Progenitor cell of endocrine pancreas (in vitro differentiated cells): ENCODE results near the gene PTCH1. TPM values are rescaled to one million over a fixed set of nuclear protein-coding genes. Genes with fewer than 3 reads are reported as not detected.

Source experiments
- DNase-seq: peaks from one replicate; pipeline ENCODE4 v3.0.0; 2021; ENCODE audit warnings: low spot score; ENCODE audit not compliant: unreplicated experiment
- H3K27ac Mint-ChIP-seq: 2 replicates; pipeline ENCODE4 v1.8.0; 2021; ENCODE audit warnings: mild to moderate bottlenecking, moderate library complexity, mixed read lengths
- H3K27me3 Mint-ChIP-seq: 2 replicates; pipeline ENCODE4 v1.8.0; 2021; ENCODE audit warnings: mixed read lengths
- H3K36me3 Mint-ChIP-seq: 2 replicates; pipeline ENCODE4 v1.8.0; 2022; ENCODE audit warnings: mixed read lengths; ENCODE audit not compliant: insufficient read depth
- H3K4me1 Mint-ChIP-seq: 2 replicates; pipeline ENCODE4 v1.8.0; 2021; ENCODE audit warnings: low read depth, mixed read lengths
- H3K4me3 Mint-ChIP-seq: 2 replicates; pipeline ENCODE4 v1.8.0; 2021; ENCODE audit warnings: low read depth, mild to moderate bottlenecking, moderate library complexity, mixed read lengths
- H3K9me3 Mint-ChIP-seq: 2 replicates; pipeline ENCODE4 v1.8.0; 2021; ENCODE audit warnings: low read depth, mixed read lengths
- CTCF ChIP-seq: fragments of 200-600 bp; sonication (generic); IDR thresholded peaks from one replicate; pipeline ENCODE4 v1.5.0; 2021; ENCODE audit warnings: antibody characterized with exemption, mild to moderate bottlenecking; ENCODE audit not compliant: unreplicated experiment
- total RNA-seq: library from RNA; stranded (reverse); gene quantifications from 2 replicates; pipeline ENCODE4 v1.2.1, GENCODE V29; 2021

Gene PTCH1
- total RNA-seq, 1 donor from 2014 or later = 56.3 TPM

- Mint-ChIP-seq H3K27me3 (peaks cover 62% of the 10 kb centered on the region), H3K27ac (no peak overlapping the region), H3K4me1 (no peaks in the 10 kb centered on the region), H3K36me3 (no peaks in the 10 kb centered on the region), H3K9me3 (peaks cover 3% of the 10 kb centered on the region), H3K4me3 (peak overlapping the region; percentile 68)
- no peak for TF ChIP-seq CTCF
- peak; percentile 15 for DNase-seq
Observed at GRCh38 chr9:95552814-95553546, 36.2 kb upstream of the PTCH1 start.

- no peak for DNase-seq
- Mint-ChIP-seq H3K36me3 (no peaks in the 10 kb centered on the region), H3K27me3 (peaks cover 59% of the 10 kb centered on the region), H3K4me1 (no peaks in the 10 kb centered on the region), H3K4me3 (peak overlapping the region; percentile 68), H3K9me3 (peaks cover 3% of the 10 kb centered on the region), H3K27ac (no peak overlapping the region)
- TF ChIP-seq CTCF = no peak
Observed at GRCh38 chr9:95552255-95552654, 35.5 kb upstream of the PTCH1 start.

- H3K36me3 Mint-ChIP-seq = no peaks in the 10 kb centered on the region
- DNase-seq = no peak
- H3K4me3 Mint-ChIP-seq = no peak overlapping the region
- no peaks in the 10 kb centered on the region for H3K4me1 Mint-ChIP-seq
- H3K9me3 Mint-ChIP-seq = no peaks in the 10 kb centered on the region
- no peak overlapping the region for H3K27ac Mint-ChIP-seq
- TF ChIP-seq CTCF = no peak
- H3K27me3 Mint-ChIP-seq = peaks cover 56% of the 10 kb centered on the region
Observed at GRCh38 chr9:95551406-95551805, 34.6 kb upstream of the PTCH1 start.

- no peaks in the 10 kb centered on the region for H3K9me3 Mint-ChIP-seq
- TF ChIP-seq CTCF = no peak
- H3K36me3 Mint-ChIP-seq = no peaks in the 10 kb centered on the region
- no peak overlapping the region for H3K4me3 Mint-ChIP-seq
- no peak for DNase-seq
- H3K4me1 Mint-ChIP-seq = no peaks in the 10 kb centered on the region
- no peak overlapping the region for H3K27ac Mint-ChIP-seq
- H3K27me3 Mint-ChIP-seq = peaks cover 20% of the 10 kb centered on the region
Observed at GRCh38 chr9:95545831-95546567, 29.2 kb upstream of the PTCH1 start.

GRCh38 chr9:95533996-95534680, 17.4 kb upstream of the PTCH1 start:
- no peak overlapping the region for H3K27ac Mint-ChIP-seq
- H3K4me1 Mint-ChIP-seq = no peaks in the 10 kb centered on the region
- no peak overlapping the region for H3K4me3 Mint-ChIP-seq

More at GRCh38 chr9:95533996-95534680, 17.4 kb upstream of the PTCH1 start:
- Mint-ChIP-seq H3K27me3 (peaks cover 8% of the 10 kb centered on the region), H3K36me3 (no peaks in the 10 kb centered on the region), H3K9me3 (no peaks in the 10 kb centered on the region)
- DNase-seq = no peak
- TF ChIP-seq CTCF = no peak
